ENCODE data around the gene NBEA.

DNA sequence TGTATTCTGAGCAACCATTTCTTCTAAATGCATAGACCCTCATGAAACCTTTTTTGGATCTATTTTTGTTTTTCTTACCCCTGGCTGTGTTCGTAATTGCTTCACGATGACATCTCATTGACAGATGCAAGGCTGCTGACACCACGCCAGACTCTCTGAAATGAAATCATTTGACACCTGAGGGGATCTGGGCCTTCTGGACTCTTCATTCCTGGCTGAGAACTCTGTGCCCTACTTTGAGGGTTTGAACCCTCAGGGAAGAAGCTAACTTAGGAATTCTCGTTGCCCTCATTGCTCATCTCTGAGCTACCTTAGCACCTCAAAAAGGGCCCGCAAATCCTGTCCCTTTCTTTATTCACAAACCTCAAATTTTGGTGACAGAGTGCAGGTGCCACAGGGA is 40.5 kb upstream of the NBEA start:
- TF ChIP-seq, protein P1, sequence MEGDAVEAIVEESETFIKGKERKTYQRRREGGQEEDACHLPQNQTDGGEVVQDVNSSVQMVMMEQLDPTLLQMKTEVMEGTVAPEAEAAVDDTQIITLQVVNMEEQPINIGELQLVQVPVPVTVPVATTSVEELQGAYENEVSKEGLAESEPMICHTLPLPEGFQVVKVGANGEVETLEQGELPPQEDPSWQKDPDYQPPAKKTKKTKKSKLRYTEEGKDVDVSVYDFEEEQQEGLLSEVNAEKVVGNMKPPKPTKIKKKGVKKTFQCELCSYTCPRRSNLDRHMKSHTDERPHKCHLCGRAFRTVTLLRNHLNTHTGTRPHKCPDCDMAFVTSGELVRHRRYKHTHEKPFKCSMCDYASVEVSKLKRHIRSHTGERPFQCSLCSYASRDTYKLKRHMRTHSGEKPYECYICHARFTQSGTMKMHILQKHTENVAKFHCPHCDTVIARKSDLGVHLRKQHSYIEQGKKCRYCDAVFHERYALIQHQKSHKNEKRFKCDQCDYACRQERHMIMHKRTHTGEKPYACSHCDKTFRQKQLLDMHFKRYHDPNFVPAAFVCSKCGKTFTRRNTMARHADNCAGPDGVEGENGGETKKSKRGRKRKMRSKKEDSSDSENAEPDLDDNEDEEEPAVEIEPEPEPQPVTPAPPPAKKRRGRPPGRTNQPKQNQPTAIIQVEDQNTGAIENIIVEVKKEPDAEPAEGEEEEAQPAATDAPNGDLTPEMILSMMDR (IDR thresholded peaks at IDR 0.05), result no peak
- no peak for TF ChIP-seq POLR2A (IDR thresholded peaks at IDR 0.05)
